Thyroid gland (tissue), 4 donors: ENCODE data around the gene LRP1-AS. TPM values are rescaled to one million over a fixed set of nuclear protein-coding genes. Genes with fewer than 3 reads are reported as not detected.

Experiments
- DNase-seq, 2 donors: peaks; one replicate each; pipeline ENCODE4 v3.0.0-alpha.2; 2019
- H3K27ac ChIP-seq, 3 donors: fragments of 200-600 bp; sonication (generic); 1 replicate in 2 of 3; 2 replicates in 1 of 3; pipeline ENCODE4 v1.5.1; 2016 to 2019; ENCODE audit warnings: mild to moderate bottlenecking in 1 of 3, moderate library complexity in 1 of 3
- H3K27me3 ChIP-seq: fragments of 200-600 bp; sonication (generic); one replicate; pipeline ENCODE4 v1.5.1; 2019
- H3K36me3 ChIP-seq, 2 donors: fragments of 200-600 bp; sonication (generic); one replicate each; pipeline ENCODE4 v1.5.1; 2016 to 2019
- H3K4me1 ChIP-seq, 2 donors: fragments of 200-600 bp; sonication (generic); one replicate each; pipeline ENCODE4 v1.5.1; 2017 to 2019
- H3K4me3 ChIP-seq, 3 donors: fragments of 200-600 bp; sonication (generic); replicated peaks in 1 of 3; 1 replicate in 2 of 3; 2 replicates in 1 of 3; pipeline ENCODE4 v1.5.1; 2016; ENCODE audit warnings: mild to moderate bottlenecking in 1 of 3
- H3K9me3 ChIP-seq: fragments of 200-600 bp; sonication (generic); one replicate; pipeline ENCODE4 v1.5.1; 2017
- CTCF ChIP-seq, 6 experiments: fragments of 200-600 bp in 3 of 6; fragments of 450-650 bp in 3 of 6; sonication (generic) in 3 of 6; IDR thresholded peaks; one replicate each; pipeline ENCODE4 v1.5.1; 2016 to 2019; ENCODE audit warnings: antibody characterized with exemption in 6 of 6, mild to moderate bottlenecking in 2 of 6, inconsistent platforms in 1 of 6, moderate library complexity in 1 of 6
- POLR2A ChIP-seq, 2 donors: fragments of 450-650 bp; IDR thresholded peaks; one replicate each; pipeline ENCODE4 v1.6.1; 2017; ENCODE audit warnings: antibody characterized with exemption in 2 of 2, mild to moderate bottlenecking in 2 of 2, moderate library complexity in 1 of 2
- WGBS, 2 donors: methylation state at CpG; one replicate each; pipeline ENCODE4 v1.1.5; 2017; 5-methylcytosine and 5-hydroxymethylcytosine counted together
- intact Hi-C: fragments of 100-400 bp; cut with DNase I; formaldehyde crosslinking; loops from one replicate; pipeline ENCODE4 v1.15.1; 2023
- total RNA-seq, 4 donors: library from RNA; depleted of rRNA; stranded (reverse); fragments of >200 nt; gene quantifications; one replicate each; pipeline ENCODE4 v1.2.3, GENCODE V29; 2016

LRP1-AS gene
- total RNA-seq, 4 donors from 2014 or later: not detected

- no peak overlapping the region for H3K4me3 ChIP-seq
- peaks cover 7 to 37% of the 10 kb centered on the region in 2 donors for H3K36me3 ChIP-seq
- intact Hi-C loops: no loop called here
- 78 to 87% methylated on average over 14 to 16 of the region's 16 CpGs for WGBS, 2 donors
- DNase-seq: no peak
- H3K4me1 ChIP-seq: peaks cover 0 to 14% of the 10 kb centered on the region in 2 donors
- TF ChIP-seq CTCF (IDR thresholded peaks at IDR 0.05) (no peak), POLR2A (IDR thresholded peaks at IDR 0.05) (no peak)
- H3K27ac ChIP-seq: no peak overlapping the region
- no peaks in the 10 kb centered on the region for H3K27me3 ChIP-seq
- no peaks in the 10 kb centered on the region for H3K9me3 ChIP-seq
Measured at GRCh38 chr12:57156701-57157403, 9.4 kb upstream of the LRP1-AS start.

GRCh38 chr12:57154804-57155434, 7.5 kb upstream of the LRP1-AS start:
- intact Hi-C loops: no loop called here
- no peak for TF ChIP-seq POLR2A (IDR thresholded peaks at IDR 0.05)
- TF ChIP-seq CTCF (IDR thresholded peaks at IDR 0.05): no peak

GRCh38 chr12:57154076-57154475, 6.7 kb upstream of the LRP1-AS start:
- no peaks in the 10 kb centered on the region for H3K27me3 ChIP-seq
- intact Hi-C loops: no loop called here
- H3K27ac ChIP-seq: no peak overlapping the region
- TF ChIP-seq CTCF (IDR thresholded peaks at IDR 0.05) (no peak), POLR2A (IDR thresholded peaks at IDR 0.05) (no peak)
- H3K9me3 ChIP-seq: no peaks in the 10 kb centered on the region
- H3K4me3 ChIP-seq: no peak overlapping the region
- WGBS, 2 donors: 97 to 100% methylated on average over 6 of the region's 6 CpGs
- peaks cover 0 to 28% of the 10 kb centered on the region in 2 donors for H3K4me1 ChIP-seq
- H3K36me3 ChIP-seq: peaks cover 7 to 21% of the 10 kb centered on the region in 2 donors
- DNase-seq: no peak

More at GRCh38 chr12:57154804-57155434, 7.5 kb upstream of the LRP1-AS start:
- H3K27ac ChIP-seq: no peak overlapping the region
- peaks cover 0 to 28% of the 10 kb centered on the region in 2 donors for H3K4me1 ChIP-seq
- WGBS, 2 donors: 79 to 92% methylated on average over 4 to 5 of the region's 5 CpGs
- no peaks in the 10 kb centered on the region for H3K9me3 ChIP-seq
- peaks cover 7 to 22% of the 10 kb centered on the region in 2 donors for H3K36me3 ChIP-seq
- H3K27me3 ChIP-seq: no peaks in the 10 kb centered on the region
- DNase-seq: no peak
- H3K4me3 ChIP-seq: no peak overlapping the region

- peaks cover 7 to 21% of the 10 kb centered on the region in 2 donors for H3K36me3 ChIP-seq
Measured at GRCh38 chr12:57153415-57153997, 6.1 kb upstream of the LRP1-AS start.

More at GRCh38 chr12:57153415-57153997, 6.1 kb upstream of the LRP1-AS start:
- Histone ChIP-seq H3K27me3 (no peaks in the 10 kb centered on the region), H3K27ac (peak overlapping the region; percentile 37 to 63 (median 46)), H3K4me1 (peaks cover 0 to 30% of the 10 kb centered on the region in 2 donors), H3K4me3 (no peak overlapping the region), H3K9me3 (no peaks in the 10 kb centered on the region)
- intact Hi-C loops: no loop called here
- TF ChIP-seq CTCF (IDR thresholded peaks at IDR 0.05) (no peak), POLR2A (IDR thresholded peaks at IDR 0.05) (no peak)
- 81 to 87% methylated on average over 1 of the region's 1 CpG for WGBS, 2 donors
- no peak for DNase-seq
